Measurements from ENCODE around the gene RGS8.

RGS8 gene

GRCh38 chr1:182714546-182714945 is 30.2 kb upstream of the RGS8 start:
- TF ChIP-seq, protein P1, sequence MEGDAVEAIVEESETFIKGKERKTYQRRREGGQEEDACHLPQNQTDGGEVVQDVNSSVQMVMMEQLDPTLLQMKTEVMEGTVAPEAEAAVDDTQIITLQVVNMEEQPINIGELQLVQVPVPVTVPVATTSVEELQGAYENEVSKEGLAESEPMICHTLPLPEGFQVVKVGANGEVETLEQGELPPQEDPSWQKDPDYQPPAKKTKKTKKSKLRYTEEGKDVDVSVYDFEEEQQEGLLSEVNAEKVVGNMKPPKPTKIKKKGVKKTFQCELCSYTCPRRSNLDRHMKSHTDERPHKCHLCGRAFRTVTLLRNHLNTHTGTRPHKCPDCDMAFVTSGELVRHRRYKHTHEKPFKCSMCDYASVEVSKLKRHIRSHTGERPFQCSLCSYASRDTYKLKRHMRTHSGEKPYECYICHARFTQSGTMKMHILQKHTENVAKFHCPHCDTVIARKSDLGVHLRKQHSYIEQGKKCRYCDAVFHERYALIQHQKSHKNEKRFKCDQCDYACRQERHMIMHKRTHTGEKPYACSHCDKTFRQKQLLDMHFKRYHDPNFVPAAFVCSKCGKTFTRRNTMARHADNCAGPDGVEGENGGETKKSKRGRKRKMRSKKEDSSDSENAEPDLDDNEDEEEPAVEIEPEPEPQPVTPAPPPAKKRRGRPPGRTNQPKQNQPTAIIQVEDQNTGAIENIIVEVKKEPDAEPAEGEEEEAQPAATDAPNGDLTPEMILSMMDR (IDR thresholded peaks at IDR 0.05; ENCODE audit: borderline replicate concordance, control extremely low read depth, extremely low read depth, insufficient read depth, missing control alignments): no peak
- no peak for DNase-seq (ENCODE audit: low spot score)
- in situ Hi-C loops (cut with MboI; ENCODE audit: low sequenced_read_pairs, unreplicated experiment): no loop called here

DNA sequence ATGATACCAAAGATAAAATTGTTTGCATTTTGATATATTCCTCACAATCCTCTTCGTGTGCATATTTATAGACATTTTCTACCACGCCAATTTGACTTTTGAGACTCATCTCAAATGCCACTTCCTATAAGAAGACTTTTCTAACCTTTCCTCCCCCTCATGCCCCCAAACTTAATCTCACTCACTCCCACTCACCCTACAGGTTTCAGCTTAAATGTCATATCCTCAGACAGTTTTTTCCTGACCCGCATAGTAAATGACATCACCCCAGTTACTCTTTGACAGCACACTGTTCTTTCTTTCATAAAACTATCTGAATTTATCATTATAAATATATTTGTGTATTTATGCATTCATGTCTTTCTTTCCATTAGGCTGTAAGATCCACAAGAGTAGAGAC is 29.6 kb upstream of the RGS8 start:
- in situ Hi-C loops (cut with MboI; ENCODE audit: low sequenced_read_pairs, unreplicated experiment): no loop called here
- no peak for DNase-seq (ENCODE audit: low spot score)

GRCh38 chr1:182713492-182713891 is 29.1 kb upstream of the RGS8 start:
- TF ChIP-seq, protein P1 (IDR thresholded peaks at IDR 0.05; ENCODE audit: borderline replicate concordance, control extremely low read depth, extremely low read depth, insufficient read depth, missing control alignments): no peak
- in situ Hi-C loops (cut with MboI; ENCODE audit: low sequenced_read_pairs, unreplicated experiment): no loop called here
- DNase-seq (ENCODE audit: low spot score): no peak

More for the DNA sequence above, 29.6 kb upstream of the RGS8 start:
- TF ChIP-seq, protein P1 (IDR thresholded peaks at IDR 0.05; ENCODE audit: borderline replicate concordance, control extremely low read depth, extremely low read depth, insufficient read depth, missing control alignments): no peak

DNA sequence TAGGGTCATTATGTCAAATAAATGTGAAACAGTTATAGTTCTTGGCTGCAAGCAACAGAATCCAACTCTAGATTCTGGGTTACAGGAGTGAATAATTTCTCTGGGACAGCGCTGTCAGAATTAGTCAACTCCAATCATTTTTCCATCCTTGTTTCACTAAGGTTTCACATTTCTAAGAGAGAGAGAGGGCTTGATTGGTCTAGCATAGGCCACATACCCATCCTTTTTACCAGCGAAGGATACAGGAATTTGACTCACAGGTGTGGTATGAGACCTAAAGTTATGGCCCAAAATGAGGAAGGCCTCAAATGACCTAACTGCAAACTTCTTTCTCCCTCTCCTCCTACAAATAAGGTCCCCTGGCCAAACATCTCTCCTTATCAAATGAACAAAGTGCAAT is 25.5 kb upstream of the RGS8 start:
- TF ChIP-seq, protein P1 (IDR thresholded peaks at IDR 0.05; ENCODE audit: borderline replicate concordance, control extremely low read depth, extremely low read depth, insufficient read depth, missing control alignments): no peak
- in situ Hi-C loops (cut with MboI; ENCODE audit: low sequenced_read_pairs, unreplicated experiment): no loop called here
- DNase-seq (ENCODE audit: low spot score): no peak

- DNase-seq (ENCODE audit: low spot score): no peak
- TF ChIP-seq, protein P1 (IDR thresholded peaks at IDR 0.05; ENCODE audit: borderline replicate concordance, control extremely low read depth, extremely low read depth, insufficient read depth, missing control alignments): no peak
- in situ Hi-C loops (cut with MboI; ENCODE audit: low sequenced_read_pairs, unreplicated experiment): no loop called here
Observed at GRCh38 chr1:182709225-182709764, 24.9 kb upstream of the RGS8 start.

- in situ Hi-C loops (cut with MboI; ENCODE audit: low sequenced_read_pairs, unreplicated experiment): no loop called here
- no peak for DNase-seq (ENCODE audit: low spot score)
- TF ChIP-seq, protein P1 (IDR thresholded peaks at IDR 0.05; ENCODE audit: borderline replicate concordance, control extremely low read depth, extremely low read depth, insufficient read depth, missing control alignments): no peak
Observed at GRCh38 chr1:182707122-182707521, 22.7 kb upstream of the RGS8 start.

Data from GM13976 (cell line).